Measurements from ENCODE around the gene EEF1AKMT2.

DNA sequence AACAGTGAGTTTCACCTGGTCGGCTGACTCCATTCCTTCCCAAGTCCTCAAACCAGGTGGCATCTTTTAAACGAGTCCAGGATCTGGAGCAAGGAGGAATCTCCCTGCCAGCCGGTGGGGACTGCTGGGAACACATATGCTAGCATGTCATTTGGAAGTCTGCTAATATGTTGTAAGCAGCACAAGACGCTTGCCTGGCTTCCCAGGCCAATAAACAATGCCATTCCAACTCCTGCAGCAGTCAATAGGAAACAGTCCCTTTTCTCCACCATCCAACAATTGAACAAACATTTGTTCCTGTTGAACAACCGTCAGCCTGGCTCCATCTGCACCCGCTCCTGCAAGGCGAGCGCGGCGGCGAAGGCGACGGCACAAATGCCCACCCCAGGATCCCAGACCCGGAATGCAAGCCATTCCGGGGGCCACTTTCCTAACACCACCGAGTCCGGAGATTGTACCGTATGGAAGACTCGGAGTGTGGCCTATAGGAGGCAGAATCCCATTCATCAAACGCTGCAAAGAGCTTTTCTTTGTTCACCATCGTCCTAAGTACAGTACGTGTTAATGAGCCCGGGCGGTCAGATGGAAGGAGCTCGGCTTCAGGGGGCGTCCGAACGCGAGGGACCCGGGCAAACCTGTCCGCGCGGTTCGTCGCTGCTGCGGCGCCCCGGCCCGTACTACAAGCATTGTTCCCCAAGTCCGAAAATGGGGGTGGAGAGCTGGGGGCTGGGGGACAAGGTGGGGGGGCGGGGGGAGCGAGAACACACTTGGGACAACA, 49.1 kb downstream of the EEF1AKMT2 start:
- TF ChIP-seq, protein P1, sequence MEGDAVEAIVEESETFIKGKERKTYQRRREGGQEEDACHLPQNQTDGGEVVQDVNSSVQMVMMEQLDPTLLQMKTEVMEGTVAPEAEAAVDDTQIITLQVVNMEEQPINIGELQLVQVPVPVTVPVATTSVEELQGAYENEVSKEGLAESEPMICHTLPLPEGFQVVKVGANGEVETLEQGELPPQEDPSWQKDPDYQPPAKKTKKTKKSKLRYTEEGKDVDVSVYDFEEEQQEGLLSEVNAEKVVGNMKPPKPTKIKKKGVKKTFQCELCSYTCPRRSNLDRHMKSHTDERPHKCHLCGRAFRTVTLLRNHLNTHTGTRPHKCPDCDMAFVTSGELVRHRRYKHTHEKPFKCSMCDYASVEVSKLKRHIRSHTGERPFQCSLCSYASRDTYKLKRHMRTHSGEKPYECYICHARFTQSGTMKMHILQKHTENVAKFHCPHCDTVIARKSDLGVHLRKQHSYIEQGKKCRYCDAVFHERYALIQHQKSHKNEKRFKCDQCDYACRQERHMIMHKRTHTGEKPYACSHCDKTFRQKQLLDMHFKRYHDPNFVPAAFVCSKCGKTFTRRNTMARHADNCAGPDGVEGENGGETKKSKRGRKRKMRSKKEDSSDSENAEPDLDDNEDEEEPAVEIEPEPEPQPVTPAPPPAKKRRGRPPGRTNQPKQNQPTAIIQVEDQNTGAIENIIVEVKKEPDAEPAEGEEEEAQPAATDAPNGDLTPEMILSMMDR (IDR thresholded peaks at IDR 0.05 in 8 of 11, conservative IDR thresholded peaks at IDR 0.05 in 3 of 11), result peak in 1 of 11 experiments; percentile 3
- TF ChIP-seq POLR2AphosphoS5 (IDR thresholded peaks at IDR 0.05), result peak; percentile 19 to 55 (median 43)
